GM12878 (cell line): Measurements from ENCODE around the gene MYO9B. TPM values are rescaled to one million over a fixed set of nuclear protein-coding genes. Genes with fewer than 3 reads are reported as not detected.

Source experiments
- ATAC-seq: fragments of 200-7000 bp; cut with Tn5 transposase; 3 replicates; pipeline ENCODE4 v1.9.1; 2020; ENCODE audit warnings: mild to moderate bottlenecking, moderate library complexity
- BruUV-seq: library from RNA; stranded (reverse); fragments of 400-500 nt; replicated peaks from 2 replicates; lab custom pipeline; 2021; lab: Mats Ljungman, UMichigan
- CTCF ChIA-PET: fragments of 300-600 bp; sonication (Branson Sonifier 250); formaldehyde crosslinking; extraction: SDS; loops from one replicate; lab custom pipeline; 2021; ENCODE audit warnings: inconsistent platforms; lab: Yijun Ruan, JAX
- POLR2A ChIA-PET: fragments of 350-600 bp; formaldehyde crosslinking; extraction: SDS; loops from one replicate; lab custom pipeline; 2021; ENCODE audit warnings: inconsistent platforms; lab: Charles Lee
- RAD21 ChIA-PET: fragments of 300-600 bp; sonication (Branson Sonifier 250); formaldehyde crosslinking; loops from one replicate; lab custom pipeline; 2023; ENCODE audit warnings: antibody characterized with exemption; ENCODE audit not compliant: unreplicated experiment; lab: Charles Lee
- SMC1A ChIA-PET: fragments of 300-600 bp; sonication (Branson Sonifier 250); formaldehyde crosslinking; loops from one replicate; lab custom pipeline; 2023; ENCODE audit not compliant: unreplicated experiment, uncharacterized antibody; lab: Charles Lee
- DNase-seq: peaks from one replicate; pipeline ENCODE4 v3.0.0-alpha.2; 2011; ENCODE audit warnings: low read depth, low spot score
- FAIRE-seq: peaks from 3 replicates; lab custom pipeline; 2011; peaks lifted over from hg19 to GRCh38; lab: Jason Lieb, UNC
- H2AFZ ChIP-seq: 2 replicates; pipeline ENCODE4 v1.6.0; 2011; ENCODE audit warnings: low read depth, low read length, control low read depth; ENCODE audit not compliant: control insufficient read depth
- H3K27ac ChIP-seq: 2 replicates; pipeline ENCODE4 v1.5.1; 2011; ENCODE audit warnings: control low read depth; ENCODE audit not compliant: control insufficient read depth, insufficient read depth
- H3K27me3 ChIP-seq, 2 experiments: replicated peaks in 1 of 2; 2 replicates each; pipeline versions ENCODE4 v1.6.0 to v1.6.1; 2011; ENCODE audit warnings: low read length in 1 of 2; ENCODE audit not compliant: control insufficient read depth in 2 of 2, insufficient read depth in 2 of 2
- H3K36me3 ChIP-seq, 2 experiments: 2 replicates each; pipeline ENCODE4 v1.5.1; 2011; ENCODE audit warnings: low read length in 1 of 2; ENCODE audit not compliant: control insufficient read depth in 2 of 2, insufficient read depth in 2 of 2
- H3K4me1 ChIP-seq: 2 replicates; pipeline ENCODE4 v1.6.1; 2011; ENCODE audit warnings: mild to moderate bottlenecking, low read length, moderate library complexity, mixed read lengths; ENCODE audit not compliant: control insufficient read depth, insufficient read depth
- H3K4me2 ChIP-seq: 2 replicates; pipeline ENCODE4 v1.6.0; 2011; ENCODE audit warnings: control low read depth; ENCODE audit not compliant: control insufficient read depth, insufficient read depth
- H3K4me3 ChIP-seq: fragments of 200-600 bp; sonication (generic); 2 replicates; pipeline ENCODE4 v1.5.1; 2016
- H3K79me2 ChIP-seq: 2 replicates; pipeline ENCODE4 v1.6.0; 2011; ENCODE audit warnings: low read length; ENCODE audit not compliant: control insufficient read depth, insufficient read depth
- H3K9ac ChIP-seq: 2 replicates; pipeline ENCODE4 v1.8.0; 2011; ENCODE audit warnings: low read length, control low read depth, mixed read lengths; ENCODE audit not compliant: control insufficient read depth, insufficient read depth
- H3K9me3 ChIP-seq: replicated peaks from 3 replicates; pipeline ENCODE4 v1.5.1; 2011; ENCODE audit warnings: mild to moderate bottlenecking, low read length; ENCODE audit not compliant: control insufficient read depth, insufficient read depth
- H4K20me1 ChIP-seq: 2 replicates; pipeline ENCODE4 v1.6.0; 2011; ENCODE audit not compliant: control insufficient read depth, insufficient read depth
- CREM ChIP-seq: IDR thresholded peaks from 2 replicates; pipeline ENCODE4 v1.6.1; 2014; ENCODE audit warnings: antibody characterized with exemption, low read depth
- JUNB ChIP-seq: IDR thresholded peaks from 2 replicates; pipeline ENCODE4 v1.6.1; 2016; ENCODE audit warnings: antibody characterized with exemption, mild to moderate bottlenecking
- NR2C2 ChIP-seq: IDR thresholded peaks from 2 replicates; pipeline ENCODE4 v1.6.1; 2011; ENCODE audit warnings: borderline replicate concordance, low read depth; ENCODE audit not compliant: control insufficient read depth, insufficient read length
- POLR2A ChIP-seq: IDR thresholded peaks from 2 replicates; pipeline ENCODE4 v1.6.1; 2011; ENCODE audit warnings: low read depth, mild to moderate bottlenecking, low read length
- SMARCA5 ChIP-seq: fragments of 450-650 bp; IDR thresholded peaks from 2 replicates; pipeline ENCODE4 v1.6.1; 2017; ENCODE audit warnings: mild to moderate bottlenecking
- SMC3 ChIP-seq: IDR thresholded peaks from 2 replicates; pipeline ENCODE4 v1.6.1; 2011; ENCODE audit warnings: low read length, improper control_type of control experiment, borderline replicate concordance
- SPI1 ChIP-seq: IDR thresholded peaks from 2 replicates; pipeline ENCODE4 v1.6.1; 2011; ENCODE audit warnings: low read depth, mild to moderate bottlenecking, low read length, moderate library complexity, borderline replicate concordance; ENCODE audit not compliant: insufficient read depth
- YY1 ChIP-seq: IDR thresholded peaks from 2 replicates; pipeline ENCODE4 v1.6.1; 2011; ENCODE audit warnings: low read depth, mild to moderate bottlenecking, low read length
- ZNF274 ChIP-seq: IDR thresholded peaks from one replicate; pipeline ENCODE4 v1.8.0; 2011; ENCODE audit not compliant: insufficient read length, insufficient read depth
- WGBS: methylation state at CpG from one replicate; pipeline ENCODE4 v1.1.6; 2016; ENCODE audit warnings: low lambda C conversion rate; ENCODE audit not compliant: insufficient replicate concordance, insufficient coverage; ENCODE audit errors: missing lambda C conversion rate; 5-methylcytosine and 5-hydroxymethylcytosine counted together
- in situ Hi-C: fragments of 300-500 bp; cut with MboI; formaldehyde crosslinking; loops from 9 replicates; pipeline ENCODE4 v1.14.3; 2018; ENCODE audit warnings: mixed read lengths
- intact Hi-C: fragments of 100-400 bp; cut with micrococcal nuclease; formaldehyde crosslinking; loops from one replicate; pipeline ENCODE4 v1.14.2; 2022; ENCODE audit not compliant: unreplicated experiment
- polyA plus RNA-seq, 11 experiments: library from polyadenylated mRNA; depleted of rRNA in 4 of 11; unstranded in 6 of 11; stranded (reverse) in 5 of 11; fragments of >200 nt; fragmentation: Nextera tagmentation in 4 of 11; fragmentation: Illumina TruSeq in 1 of 11; extraction: Ambion mirVana in 4 of 11; extraction: Trizol in 1 of 11; gene quantifications; 1 replicate in 1 of 11; 2 replicates in 10 of 11; pipeline versions ENCODE4 v1.2.1 to v1.2.3, GENCODE V29; 2011 to 2016; ENCODE audit warnings: inconsistent platforms in 2 of 11, missing spikeins in 2 of 11, low read depth in 1 of 11
- total RNA-seq, 4 experiments: library from RNA; depleted of rRNA in 3 of 4; stranded (reverse); fragments of >200 nt in 3 of 4; fragmentation: Illumina TruSeq in 1 of 4; extraction: Trizol in 1 of 4; gene quantifications; 2 replicates each; pipeline versions ENCODE4 v1.2.1 to v1.2.3, GENCODE V29; 2013 to 2021
- TF ChIP-seq, protein P1 (sequence below): fragments of 450-650 bp; IDR thresholded peaks from 2 replicates; pipeline ENCODE4 v1.6.1; 2016; ENCODE audit warnings: mild to moderate bottlenecking

MYO9B gene
- total and polyA plus RNA-seq, 10 of the 15 experiments (the other 5 are each of a cell fraction or from before 2014, with no cell fraction given): 5.4 to 165 (median 45.8) TPM

- TF ChIP-seq NR2C2 (no peak), JUNB (no peak)
These were observed 15.0 kb downstream of the MYO9B start (continued) for GRCh38 chr19:17090583-17090982.

DNA sequence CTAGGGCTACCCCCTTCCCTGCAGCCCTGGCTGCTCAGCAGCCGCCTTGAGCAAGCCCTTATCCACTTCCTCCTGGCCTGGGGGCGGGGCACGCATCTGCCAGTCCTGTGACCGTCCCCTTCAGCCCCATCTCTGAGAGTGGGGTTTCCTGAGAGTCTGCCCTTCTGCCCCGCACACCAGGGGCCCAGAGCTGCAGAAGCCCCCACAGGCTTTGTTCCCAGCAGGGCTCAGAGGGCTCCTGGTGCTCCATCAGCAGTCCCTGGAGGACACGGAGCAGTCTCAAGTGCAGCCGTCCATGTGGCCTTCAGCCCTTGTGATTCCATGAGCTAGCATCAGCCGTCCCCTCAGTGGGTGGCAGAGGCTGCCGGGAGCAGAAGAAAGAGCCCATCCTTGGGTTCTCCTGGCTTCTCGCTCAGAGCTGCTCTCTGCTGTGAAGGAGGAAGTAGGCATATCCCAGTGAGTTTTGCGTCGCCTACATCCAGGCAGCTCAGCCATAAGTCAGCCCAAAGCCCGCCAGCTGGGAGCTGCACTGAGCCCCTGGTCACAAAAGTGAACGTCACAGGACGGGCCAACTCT lies 16.3 kb downstream of the MYO9B start:
- ChIA-PET POLR2A (interaction anchor here (0.6 to 1.2 kb wide), 4 partner anchors 10 to 691 kb away, joined by 3 to 6 read pairs (median 4); partner anchors contain the start of gene USE1), RAD21 (interaction anchor here (0.7 kb wide), 1 partner anchor 29 kb away, joined by 4 read pairs; no protein-coding TSS in a partner anchor), SMC1A (no interaction called here), CTCF (interaction anchor here (0.9 to 1.5 kb wide), 2 partner anchors 11 to 151 kb away, joined by 3 to 4 read pairs; no protein-coding TSS in a partner anchor)
- in situ Hi-C loops: no loop called here
- H4K20me1 ChIP-seq: peaks cover 7% of the 10 kb centered on the region; the same call in 1 of the 2 replicates
- no peak overlapping the region; the same call in 1 of the 2 replicates for H3K4me2 ChIP-seq
- TF ChIP-seq NR2C2 (no peak), SPI1 (peak; percentile 62), CREM (no peak), SMARCA5 (no peak), YY1 (no peak), POLR2A (peak; percentile 52; the same call in 1 of the 2 replicates), ZNF274 (no peak), SMC3 (no peak)
- TF ChIP-seq, protein P1, sequence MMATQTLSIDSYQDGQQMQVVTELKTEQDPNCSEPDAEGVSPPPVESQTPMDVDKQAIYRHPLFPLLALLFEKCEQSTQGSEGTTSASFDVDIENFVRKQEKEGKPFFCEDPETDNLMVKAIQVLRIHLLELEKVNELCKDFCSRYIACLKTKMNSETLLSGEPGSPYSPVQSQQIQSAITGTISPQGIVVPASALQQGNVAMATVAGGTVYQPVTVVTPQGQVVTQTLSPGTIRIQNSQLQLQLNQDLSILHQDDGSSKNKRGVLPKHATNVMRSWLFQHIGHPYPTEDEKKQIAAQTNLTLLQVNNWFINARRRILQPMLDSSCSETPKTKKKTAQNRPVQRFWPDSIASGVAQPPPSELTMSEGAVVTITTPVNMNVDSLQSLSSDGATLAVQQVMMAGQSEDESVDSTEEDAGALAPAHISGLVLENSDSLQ: 0 out of 2 replicates have a peak, but pooled peaks have one; percentile 20
- no peak overlapping the region for H2AFZ ChIP-seq
- no peaks in the 10 kb centered on the region for H3K9me3 ChIP-seq
- ATAC-seq: peak; percentile 55
- peaks cover 88% of the 10 kb centered on the region for H3K79me2 ChIP-seq
- H3K9ac ChIP-seq: no peak overlapping the region
- FAIRE-seq: no peak
- peak overlapping the region; percentile 71 for H3K27ac ChIP-seq
- 57% methylated on average over 15 of the region's 15 CpGs for WGBS
- BruUV-seq: no TSS peak
- H3K27me3 ChIP-seq: no peaks in the 10 kb centered on the region
- H3K4me3 ChIP-seq: no peak overlapping the region
- H3K36me3 ChIP-seq: peaks cover 7 to 27% of the 10 kb centered on the region in 2 experiments
- intact Hi-C loops: no loop called here
- no peak for DNase-seq
- peaks cover 31% of the 10 kb centered on the region for H3K4me1 ChIP-seq
